Activated naive CD4-positive, alpha-beta T cell treated with anti-CD3 and anti-CD28 coated beads, Interleukin-2, amount 10 ng/mL, durations not matched to agents 7 days and 5 days (primary cell): ENCODE results near the gene TOLLIP.
A peak's percentile ranks its signal among the peaks of the same experiment; 100 is the strongest.
"Not testable (repeated sequence)": the region's sequence is repeated elsewhere in the genome, so short reads cannot be mapped to it uniquely, and the experiment has no call there.

Experiments
- CTCF ChIA-PET: fragments of 350-600 bp; sonication (Branson Sonifier 250); formaldehyde crosslinking; loops from one replicate; lab custom pipeline; 2021; ENCODE audit warnings: antibody characterized with exemption; lab: Charles Lee
- DNase-seq: peaks from one replicate; pipeline ENCODE4 v3.0.0-alpha.2; 2020
- H3K27ac Mint-ChIP-seq: one replicate; pipeline ENCODE4 v1.8.0; 2021; ENCODE audit warnings: mild to moderate bottlenecking, moderate library complexity, mixed read lengths
- H3K27me3 Mint-ChIP-seq: one replicate; pipeline ENCODE4 v1.8.0; 2021; ENCODE audit warnings: mild to moderate bottlenecking, mixed read lengths
- H3K36me3 Mint-ChIP-seq: one replicate; pipeline ENCODE4 v1.8.0; 2021; ENCODE audit warnings: mixed read lengths
- H3K4me1 Mint-ChIP-seq: one replicate; pipeline ENCODE4 v1.8.0; 2021; ENCODE audit warnings: mixed read lengths
- H3K4me3 Mint-ChIP-seq: one replicate; pipeline ENCODE4 v1.8.0; 2021; ENCODE audit warnings: mild to moderate bottlenecking, moderate library complexity, mixed read lengths
- H3K9me3 Mint-ChIP-seq: one replicate; pipeline ENCODE4 v1.8.0; 2021; ENCODE audit warnings: mixed read lengths

Gene TOLLIP

GRCh38 chr11:1348146-1348795, 38.8 kb upstream of the TOLLIP start:
- H3K27me3 Mint-ChIP-seq, result no peaks in the 10 kb centered on the region
- no peaks in the 10 kb centered on the region for H3K4me1 Mint-ChIP-seq
- no peak overlapping the region for H3K4me3 Mint-ChIP-seq
- CTCF ChIA-PET, result no interaction called here
- H3K9me3 Mint-ChIP-seq, result no peaks in the 10 kb centered on the region
- H3K27ac Mint-ChIP-seq, result no peak overlapping the region
- no peak for DNase-seq
- no peaks in the 10 kb centered on the region for H3K36me3 Mint-ChIP-seq

- CTCF ChIA-PET, H3K9me3 Mint-ChIP-seq, DNase-seq, H3K27me3 Mint-ChIP-seq, H3K4me3 Mint-ChIP-seq, H3K27ac Mint-ChIP-seq, H3K4me1 Mint-ChIP-seq, H3K36me3 Mint-ChIP-seq: not testable (repeated sequence)
Measured at GRCh38 chr11:1347411-1347999, 38.1 kb upstream of the TOLLIP start.

- no peaks in the 10 kb centered on the region for H3K9me3 Mint-ChIP-seq
- no peak overlapping the region for H3K27ac Mint-ChIP-seq
- CTCF ChIA-PET, result no interaction called here
- no peaks in the 10 kb centered on the region for H3K36me3 Mint-ChIP-seq
- DNase-seq, result no peak
- H3K4me1 Mint-ChIP-seq, result no peaks in the 10 kb centered on the region
- no peak overlapping the region for H3K4me3 Mint-ChIP-seq
- H3K27me3 Mint-ChIP-seq, result no peaks in the 10 kb centered on the region
Measured at GRCh38 chr11:1346669-1347390, 37.4 kb upstream of the TOLLIP start.

GRCh38 chr11:1345737-1346513, 36.5 kb upstream of the TOLLIP start:
- DNase-seq, result no peak
- Mint-ChIP-seq H3K36me3 (no peaks in the 10 kb centered on the region), H3K27me3 (no peaks in the 10 kb centered on the region), H3K4me3 (no peak overlapping the region), H3K9me3 (no peaks in the 10 kb centered on the region), H3K27ac (no peak overlapping the region), H3K4me1 (no peaks in the 10 kb centered on the region)
- CTCF ChIA-PET, result no interaction called here

- CTCF ChIA-PET, result no interaction called here
- no peaks in the 10 kb centered on the region for H3K4me1 Mint-ChIP-seq
- no peaks in the 10 kb centered on the region for H3K9me3 Mint-ChIP-seq
Measured at GRCh38 chr11:1344056-1344635, 34.7 kb upstream of the TOLLIP start.

GRCh38 chr11:1343391-1344055, 34.1 kb upstream of the TOLLIP start:
- H3K36me3 Mint-ChIP-seq, result no peaks in the 10 kb centered on the region
- H3K4me1 Mint-ChIP-seq, result no peaks in the 10 kb centered on the region
- CTCF ChIA-PET, result no interaction called here
- no peaks in the 10 kb centered on the region for H3K27me3 Mint-ChIP-seq
- no peak overlapping the region for H3K4me3 Mint-ChIP-seq
- no peak for DNase-seq
- H3K9me3 Mint-ChIP-seq, result no peaks in the 10 kb centered on the region
- H3K27ac Mint-ChIP-seq, result peak overlapping the region; percentile 6

More at GRCh38 chr11:1344056-1344635, 34.7 kb upstream of the TOLLIP start:
- DNase-seq, result no peak
- H3K27ac Mint-ChIP-seq, result no peak overlapping the region
- no peaks in the 10 kb centered on the region for H3K27me3 Mint-ChIP-seq
- no peak overlapping the region for H3K4me3 Mint-ChIP-seq
- no peaks in the 10 kb centered on the region for H3K36me3 Mint-ChIP-seq

- Mint-ChIP-seq H3K4me3 (no peak overlapping the region), H3K36me3 (no peaks in the 10 kb centered on the region), H3K27ac (no peak overlapping the region), H3K9me3 (peaks cover 4% of the 10 kb centered on the region), H3K27me3 (no peaks in the 10 kb centered on the region), H3K4me1 (peaks cover 5% of the 10 kb centered on the region)
- CTCF ChIA-PET, result no interaction called here
- DNase-seq, result no peak
Measured at GRCh38 chr11:1342946-1343345, 33.5 kb upstream of the TOLLIP start.

- H3K36me3 Mint-ChIP-seq, result no peaks in the 10 kb centered on the region
- peaks cover 8% of the 10 kb centered on the region for H3K4me1 Mint-ChIP-seq
- H3K9me3 Mint-ChIP-seq, result peaks cover 6% of the 10 kb centered on the region
- no peak for DNase-seq
- no peak overlapping the region for H3K4me3 Mint-ChIP-seq
- CTCF ChIA-PET, result no interaction called here
- H3K27me3 Mint-ChIP-seq, result no peaks in the 10 kb centered on the region
- no peak overlapping the region for H3K27ac Mint-ChIP-seq
Measured at GRCh38 chr11:1341928-1342524, 32.6 kb upstream of the TOLLIP start.

GRCh38 chr11:1341226-1341625, 31.8 kb upstream of the TOLLIP start:
- DNase-seq, H3K4me3 Mint-ChIP-seq, H3K4me1 Mint-ChIP-seq, H3K27me3 Mint-ChIP-seq, H3K36me3 Mint-ChIP-seq, CTCF ChIA-PET, H3K9me3 Mint-ChIP-seq, H3K27ac Mint-ChIP-seq: not testable (repeated sequence)

GRCh38 chr11:1340111-1340510, 30.7 kb upstream of the TOLLIP start:
- no peaks in the 10 kb centered on the region for H3K36me3 Mint-ChIP-seq
- H3K4me1 Mint-ChIP-seq, result peaks cover 17% of the 10 kb centered on the region
- no peak for DNase-seq
- CTCF ChIA-PET, result no interaction called here
- H3K27me3 Mint-ChIP-seq, result peaks cover 8% of the 10 kb centered on the region
- H3K9me3 Mint-ChIP-seq, result peaks cover 6% of the 10 kb centered on the region
- H3K27ac Mint-ChIP-seq, result no peak overlapping the region
- H3K4me3 Mint-ChIP-seq, result no peak overlapping the region

GRCh38 chr11:1339066-1339675, 29.7 kb upstream of the TOLLIP start:
- DNase-seq, result no peak
- H3K4me1 Mint-ChIP-seq, result peaks cover 21% of the 10 kb centered on the region

GRCh38 chr11:1338201-1339065, 29.0 kb upstream of the TOLLIP start:
- no peak for DNase-seq
- Mint-ChIP-seq H3K27me3 (peaks cover 10% of the 10 kb centered on the region), H3K9me3 (peaks cover 6% of the 10 kb centered on the region), H3K4me1 (peaks cover 21% of the 10 kb centered on the region), H3K4me3 (no peak overlapping the region), H3K36me3 (peaks cover 1% of the 10 kb centered on the region), H3K27ac (no peak overlapping the region)
- CTCF ChIA-PET, result no interaction called here

More at GRCh38 chr11:1339066-1339675, 29.7 kb upstream of the TOLLIP start:
- Mint-ChIP-seq H3K27me3 (peaks cover 10% of the 10 kb centered on the region), H3K9me3 (peaks cover 6% of the 10 kb centered on the region), H3K36me3 (peaks cover 1% of the 10 kb centered on the region), H3K27ac (no peak overlapping the region), H3K4me3 (no peak overlapping the region)
- CTCF ChIA-PET, result no interaction called here
